K562 (cell line): ENCODE data around the gene ATP5F1D. TPM values are rescaled to one million over a fixed set of nuclear protein-coding genes. Genes with fewer than 3 reads are reported as not detected.

Source experiments
- FOXA1 ChIP-seq: fragments of 450-650 bp; IDR thresholded peaks from 2 replicates; pipeline ENCODE4 v1.6.1; 2016; ENCODE audit warnings: mild to moderate bottlenecking, borderline replicate concordance
- FOXM1 ChIP-seq, 2 experiments: fragments of 450-650 bp in 1 of 2; sonication (generic) in 1 of 2; formaldehyde crosslinking in 1 of 2; IDR thresholded peaks; 2 replicates each; pipeline versions ENCODE4 v1.6.1 to v1.9.0; 2017 to 2022; ENCODE audit warnings: low read depth in 2 of 2, mild to moderate bottlenecking in 2 of 2, missing genetic modification reagents in 1 of 2, moderate library complexity in 1 of 2
- ILF3 ChIP-seq: fragments of 450-650 bp; IDR thresholded peaks from 2 replicates; pipeline ENCODE4 v1.6.1; 2018; ENCODE audit warnings: antibody characterized with exemption, mild to moderate bottlenecking, moderate library complexity, borderline replicate concordance
- LEF1 ChIP-seq: fragments of 450-650 bp; IDR thresholded peaks from 2 replicates; pipeline ENCODE4 v1.6.1; 2016; ENCODE audit warnings: mild to moderate bottlenecking
- MCM2 ChIP-seq: fragments of 450-650 bp; IDR thresholded peaks from 2 replicates; pipeline ENCODE4 v1.6.1; 2017; ENCODE audit warnings: low read depth, mild to moderate bottlenecking
- NRF1 ChIP-seq, 2 experiments: fragments of 450-650 bp; IDR thresholded peaks in 1 of 2; conservative IDR thresholded peaks in 1 of 2; 2 replicates each; pipeline ENCODE4 v1.6.1; 2014; ENCODE audit warnings: mild to moderate bottlenecking in 2 of 2
- PBX2 ChIP-seq, 2 experiments: IDR thresholded peaks in 1 of 2; conservative IDR thresholded peaks in 1 of 2; 2 replicates each; pipeline ENCODE4 v1.6.1; 2016; ENCODE audit warnings: low read depth in 2 of 2, mild to moderate bottlenecking in 1 of 2, missing compliant biosample characterization in 1 of 2, missing genetic modification characterization in 1 of 2, moderate library complexity in 1 of 2
- POLR2B ChIP-seq: fragments of 450-650 bp; IDR thresholded peaks from 2 replicates; pipeline ENCODE4 v1.6.1; 2018; ENCODE audit warnings: low read depth; ENCODE audit not compliant: partially characterized antibody
- RHOXF2B ChIP-seq: fragments of 250-450 bp; sonication (Bioruptor Pico); conservative IDR thresholded peaks from 2 replicates; pipeline ENCODE4 v1.5.1; 2021
- SIRT6 ChIP-seq: IDR thresholded peaks from one replicate; pipeline ENCODE4 v1.6.1; 2012; ENCODE audit warnings: low read depth, mild to moderate bottlenecking, control low read depth, inconsistent platforms, low read length, moderate library complexity
- TBL1XR1 ChIP-seq, 2 experiments: IDR thresholded peaks; 2 replicates each; pipeline ENCODE4 v1.6.1; 2012; ENCODE audit warnings: improper control_type of control experiment in 2 of 2, low read length in 2 of 2, mild to moderate bottlenecking in 1 of 2
- TBP ChIP-seq: optimal IDR thresholded peaks from 2 replicates; pipeline ENCODE3; 2011; ENCODE audit warnings: low read depth, low read length, improper control_type of control experiment
- XRCC5 ChIP-seq: fragments of 200-400 bp; formaldehyde crosslinking; IDR thresholded peaks from 2 replicates; pipeline ENCODE4 v1.6.1; 2017; ENCODE audit warnings: low read depth, mild to moderate bottlenecking, low read length
- YY1 ChIP-seq, 3 experiments: IDR thresholded peaks; 2 replicates each; pipeline ENCODE4 v1.6.1; 2011; ENCODE audit warnings: low read length in 2 of 3, mild to moderate bottlenecking in 2 of 3, moderate library complexity in 2 of 3, borderline replicate concordance in 1 of 3, control low read depth in 1 of 3, low read depth in 1 of 3; ENCODE audit not compliant: insufficient read depth in 3 of 3, insufficient replicate concordance in 2 of 3, control insufficient read depth in 1 of 3, insufficient read length in 1 of 3; ENCODE audit errors: extremely low read depth in 1 of 3
- ZBTB12 ChIP-seq: fragments of 250-450 bp; sonication (Bioruptor Pico); IDR thresholded peaks from 2 replicates; pipeline ENCODE4 v1.4.0; 2020
- ZBTB5 ChIP-seq: fragments of 450-650 bp; IDR thresholded peaks from 2 replicates; pipeline ENCODE4 v1.6.1; 2017; ENCODE audit warnings: antibody characterized with exemption
- ZNF24 ChIP-seq: fragments of 450-650 bp; IDR thresholded peaks from 2 replicates; pipeline ENCODE4 v1.6.1; 2016
- ZNF263 ChIP-seq: sonication (generic); formaldehyde crosslinking; IDR thresholded peaks from 2 replicates; pipeline ENCODE4 v1.8.0; 2022; ENCODE audit warnings: mild to moderate bottlenecking, missing genetic modification reagents, borderline replicate concordance
- ZNF512 ChIP-seq: IDR thresholded peaks from 2 replicates; pipeline ENCODE4 v1.6.1; 2016; ENCODE audit warnings: missing genetic modification characterization, missing compliant biosample characterization
- polyA plus RNA-seq, 8 experiments: library from polyadenylated mRNA; depleted of rRNA in 4 of 8; stranded (reverse) in 5 of 8; unstranded in 3 of 8; fragments of >200 nt; fragmentation: Nextera tagmentation in 2 of 8; fragmentation: Illumina TruSeq in 1 of 8; extraction: Ambion mirVana in 2 of 8; extraction: Trizol in 1 of 8; gene quantifications; 2 replicates each; pipeline versions ENCODE4 v1.2.1 to v1.2.3, GENCODE V29; 2011 to 2014; ENCODE audit warnings: inconsistent platforms in 1 of 8, missing spikeins in 1 of 8
- total RNA-seq, 7 experiments: library from RNA; depleted of rRNA in 6 of 7; stranded (reverse); fragments of >200 nt in 6 of 7; fragmentation: Illumina TruSeq in 2 of 7; extraction: Trizol in 2 of 7; gene quantifications; 2 replicates each; pipeline versions ENCODE4 v1.2.1 to v1.2.3, GENCODE V29; 2011 to 2021; ENCODE audit warnings: low replicate concordance in 1 of 7

Gene ATP5F1D
- total and polyA plus RNA-seq, 9 of the 15 experiments (the other 6 are each of a cell fraction or from before 2014, with no cell fraction given): 3.9 to 409 (median 36.8) TPM

- TF ChIP-seq YY1 (IDR thresholded peaks at IDR 0.05; ENCODE audit: borderline replicate concordance in 1 of 3, control insufficient read depth in 1 of 3, extremely low read depth in 1 of 3, insufficient read depth in 3 of 3, insufficient read length in 1 of 3, insufficient replicate concordance in 2 of 3, low read depth in 1 of 3, low read length in 2 of 3): peak in 1 of 3 experiments; percentile 38
- TF ChIP-seq ZNF263 (CRISPR knock-in tag): peak; percentile 1; the same call in 1 of the 2 replicates
- TF ChIP-seq LEF1: no peak
- TF ChIP-seq RHOXF2B (CRISPR knock-in tag): 0 out of 2 replicates have a peak, but pooled peaks have one; percentile 22
- no peak for TF ChIP-seq ZNF512
- peak; percentile 85 for TF ChIP-seq PBX2 (CRISPR knock-in tag; IDR thresholded peaks at IDR 0.05; ENCODE audit: low read depth)
- TF ChIP-seq PBX2 (tag; conservative IDR thresholded peaks at IDR 0.05; ENCODE audit: low read depth): no peak
- TF ChIP-seq SIRT6: no peak
- 0 out of 2 replicates have a peak, but pooled peaks have one; percentile 32 for TF ChIP-seq ILF3
- no peak for TF ChIP-seq FOXM1 (IDR thresholded peaks at IDR 0.05; ENCODE audit: low read depth)
- peak; percentile 34; the same call in 1 of the 2 replicates for TF ChIP-seq FOXM1 (CRISPR knock-in tag; IDR thresholded peaks at IDR 0.05; ENCODE audit: low read depth)
- TF ChIP-seq POLR2B: peak; percentile 84
- TF ChIP-seq MCM2: no peak
- peak in 1 of 2 experiments; percentile 34; a peak in 3 of 4 replicates for TF ChIP-seq NRF1 (conservative IDR thresholded peaks at IDR 0.05 in 1 of 2, IDR thresholded peaks at IDR 0.05 in 1 of 2)
- TF ChIP-seq TBP: peak; percentile 57
- peak; percentile 89 for TF ChIP-seq ZBTB12 (CRISPR knock-in tag)
- peak; percentile 48; the same call in 1 of the 2 replicates for TF ChIP-seq ZNF24
- no peak for TF ChIP-seq ZBTB5
- TF ChIP-seq FOXA1: no peak
- 0 out of 2 replicates have a peak, but pooled peaks have one; percentile 42 for TF ChIP-seq XRCC5
- no peak for TF ChIP-seq TBL1XR1 (IDR thresholded peaks at IDR 0.05; ENCODE audit: low read length in 2 of 2)
Measured at GRCh38 chr19:1275260-1275975, 33.9 kb downstream of the ATP5F1D start, which contains the start of gene FAM174C (continued).
